HG03460 (cell line): ENCODE results near the gene NHEJ1.

Experiments used
- ATAC-seq: cut with Tn5 transposase; IDR thresholded peaks from one replicate; pipeline ENCODE4 v1.9.1; 2021; ENCODE audit not compliant: unreplicated experiment

The NHEJ1 gene

GRCh38 chr2:219168932-219169331 is 8.3 kb upstream of the NHEJ1 start:
- ATAC-seq: no peak

DNA sequence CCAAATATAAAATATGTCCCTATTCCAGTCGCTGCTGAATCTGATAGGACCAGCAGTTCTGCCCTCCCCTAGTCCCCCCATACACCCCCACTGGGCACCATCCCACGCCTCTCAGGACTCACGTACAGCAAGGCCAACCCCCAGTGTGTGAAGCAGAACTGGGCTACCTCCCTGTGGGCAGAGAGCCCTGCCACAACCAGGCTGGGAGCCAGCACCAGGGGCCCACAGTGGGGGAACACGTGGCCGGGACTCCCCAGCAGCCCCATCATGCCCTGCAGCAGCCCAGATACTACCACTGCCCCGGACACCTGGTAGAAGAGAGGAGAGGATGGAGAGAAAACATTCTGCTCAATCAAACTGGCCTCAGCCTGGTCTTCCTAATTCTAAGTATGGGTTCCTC is 7.9 kb upstream of the NHEJ1 start:
- ATAC-seq: no peak

DNA sequence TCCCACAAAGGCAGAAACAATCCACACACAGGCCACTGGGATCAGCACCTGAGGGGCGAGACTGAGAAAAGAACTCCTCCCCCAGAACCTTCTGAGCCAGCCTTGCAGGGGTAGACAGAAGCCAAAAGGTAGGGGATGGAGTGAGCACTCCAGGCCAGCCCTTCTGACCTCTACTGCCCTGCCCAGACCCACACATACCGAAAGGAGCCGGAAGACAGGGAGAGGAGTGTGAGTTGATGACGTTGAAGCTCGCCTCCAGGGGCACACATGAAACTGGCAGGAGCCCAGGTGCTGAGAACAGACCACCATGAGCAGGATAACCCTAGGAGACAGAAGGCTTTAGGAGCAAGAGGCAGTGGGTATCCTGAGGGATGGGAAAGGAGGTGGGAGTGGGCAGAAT is 7.4 kb upstream of the NHEJ1 start:
- no peak for ATAC-seq

GRCh38 chr2:219165058-219165911 is 4.7 kb upstream of the NHEJ1 start:
- ATAC-seq: no peak

DNA sequence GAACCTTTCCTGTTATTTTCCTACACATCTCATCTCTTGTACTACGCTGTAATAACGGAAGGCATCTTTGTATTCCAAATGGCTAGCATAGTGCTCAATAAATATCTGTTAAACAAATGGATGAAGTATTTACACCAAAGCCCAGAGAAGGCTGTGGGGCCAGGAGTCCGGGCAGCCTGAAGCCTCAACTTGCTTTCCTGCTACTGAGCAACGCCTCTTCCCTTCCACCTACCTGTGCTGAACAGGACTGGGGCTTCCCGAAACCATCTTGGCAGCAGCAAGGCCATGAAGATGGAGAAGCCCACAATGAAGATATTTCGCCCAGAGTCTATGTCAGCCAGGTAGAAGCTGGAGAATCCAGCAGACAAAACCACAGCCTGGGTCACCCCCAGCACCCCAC is 2.5 kb upstream of the NHEJ1 start:
- ATAC-seq: no peak

DNA sequence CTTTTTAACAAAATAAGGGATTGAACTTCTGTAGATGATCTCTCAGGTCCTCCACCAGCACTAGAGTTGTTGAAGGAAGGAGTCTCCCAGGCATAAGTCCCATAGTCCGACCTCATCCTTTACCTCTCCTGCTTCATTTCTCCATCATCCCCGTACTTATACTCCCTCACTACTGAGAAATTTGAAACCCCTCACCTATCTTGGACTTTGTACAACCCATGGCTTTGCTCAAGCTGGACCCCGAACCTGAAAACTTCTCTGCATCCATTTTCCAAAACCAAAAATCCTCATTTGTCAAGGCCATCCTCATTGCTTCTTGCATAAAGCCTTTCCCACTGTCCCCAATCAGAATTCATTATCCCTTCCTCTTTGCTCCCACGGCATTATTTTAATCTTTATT is 482 bp upstream of the NHEJ1 start:
- ATAC-seq: no peak

GRCh38 chr2:219159771-219160185 is 837 bp downstream of the NHEJ1 start:
- no peak for ATAC-seq

DNA sequence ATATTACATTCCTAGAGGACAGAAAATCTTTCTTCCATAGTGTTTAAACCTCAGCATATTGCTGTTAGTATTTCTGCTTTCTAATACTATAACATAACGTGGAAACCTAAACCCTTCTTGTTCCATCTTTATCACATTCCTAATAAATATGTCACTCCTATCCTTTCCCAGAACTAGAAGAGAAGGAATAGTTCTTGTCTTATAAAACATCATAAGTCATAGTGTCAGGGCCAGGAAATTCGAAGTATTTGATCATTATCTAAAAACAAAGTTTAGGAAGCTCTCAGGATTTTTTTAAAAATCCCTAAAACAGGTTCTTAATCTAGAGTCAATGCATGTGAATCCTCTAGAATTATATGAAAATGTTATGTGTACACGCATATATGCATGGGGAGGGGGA is 2.0 kb downstream of the NHEJ1 start:
- ATAC-seq: no peak

DNA sequence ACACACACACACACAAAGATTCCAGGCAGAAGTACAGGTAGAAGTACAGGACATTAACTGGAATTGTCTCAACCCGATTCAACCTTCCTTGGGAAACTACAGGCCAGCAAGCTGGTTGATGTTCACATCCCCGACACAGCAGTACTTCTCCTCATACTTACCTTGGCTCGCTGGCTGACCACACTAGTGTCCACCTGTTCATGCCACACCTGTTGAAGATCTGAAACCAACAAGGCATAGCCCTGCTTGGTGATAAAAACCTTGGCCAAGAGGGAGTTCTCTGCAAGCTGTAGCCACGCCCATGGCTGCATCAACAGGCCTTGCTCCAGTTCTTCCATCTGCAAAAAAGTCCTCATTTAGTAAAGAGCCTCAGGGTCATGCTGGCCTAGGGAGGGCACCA is 2.6 kb downstream of the NHEJ1 start:
- ATAC-seq: no peak

GRCh38 chr2:219157396-219157795 is 3.2 kb downstream of the NHEJ1 start:
- no peak for ATAC-seq

- ATAC-seq: no peak
Observed at GRCh38 chr2:219155054-219155644, 5.5 kb downstream of the NHEJ1 start.

- no peak for ATAC-seq
Observed at GRCh38 chr2:219149667-219150066, 10.9 kb downstream of the NHEJ1 start.

GRCh38 chr2:219142329-219142728 is 18.3 kb downstream of the NHEJ1 start:
- no peak for ATAC-seq

DNA sequence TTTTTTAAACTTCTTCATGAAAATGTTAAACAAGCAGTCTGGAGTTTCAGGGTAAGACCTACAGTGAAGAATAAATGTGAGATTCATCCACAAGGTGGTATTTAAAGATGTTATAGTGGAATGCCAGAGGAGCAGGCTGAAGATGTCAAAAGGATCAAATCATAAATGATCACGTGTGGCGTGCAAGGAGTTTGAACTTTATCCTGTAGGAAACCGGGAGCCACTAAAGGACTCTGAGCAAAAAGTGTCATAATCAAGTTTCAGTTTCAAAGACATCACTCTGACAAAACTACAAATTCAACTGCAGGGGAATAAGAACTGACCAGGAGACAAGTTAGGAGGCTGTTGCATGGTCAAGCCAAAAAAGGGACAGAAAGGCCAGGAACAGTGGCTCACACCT is 19.9 kb downstream of the NHEJ1 start:
- ATAC-seq: no peak

DNA sequence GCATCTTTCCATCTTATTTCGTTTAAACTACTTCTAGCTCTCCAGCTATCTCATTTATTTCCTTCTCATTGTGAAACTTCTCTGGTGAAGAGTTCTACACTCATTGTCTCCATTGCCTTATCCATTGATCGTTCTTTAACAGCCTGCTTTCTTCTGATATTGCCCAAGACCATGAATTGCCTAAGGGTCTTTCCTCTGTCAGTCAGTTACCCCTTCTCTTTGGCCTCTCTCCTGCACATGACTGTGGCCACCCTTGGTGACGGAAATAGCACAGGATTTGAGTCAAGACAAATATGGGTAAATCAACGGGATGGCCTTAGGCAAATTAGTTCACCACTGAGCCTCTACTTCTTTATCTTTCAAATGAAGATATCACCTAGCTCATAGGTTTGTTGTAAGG is 26.6 kb downstream of the NHEJ1 start:
- no peak for ATAC-seq

DNA sequence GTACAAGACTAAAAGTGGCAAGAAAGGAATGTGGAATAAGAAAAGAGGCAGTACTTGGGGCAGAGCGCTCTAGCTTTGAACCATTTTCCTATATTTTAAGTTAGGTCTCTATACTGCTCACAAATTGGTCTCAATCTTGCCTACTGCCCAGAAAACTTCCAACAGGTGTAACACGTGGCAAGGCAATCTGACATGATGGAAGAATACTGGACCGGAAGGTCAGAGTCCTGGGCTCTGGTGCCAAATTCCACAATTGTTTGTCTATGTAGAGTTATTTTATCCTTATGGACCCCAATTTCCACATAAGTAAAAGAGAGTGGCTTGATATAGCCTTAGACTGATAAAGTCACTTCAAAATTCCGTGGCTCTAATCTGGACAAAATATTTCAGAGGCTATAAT is 28.9 kb downstream of the NHEJ1 start:
- ATAC-seq: no peak

- ATAC-seq: no peak
Observed at GRCh38 chr2:219131327-219131726, 29.3 kb downstream of the NHEJ1 start.

GRCh38 chr2:219129589-219129988 is 31.0 kb downstream of the NHEJ1 start:
- ATAC-seq: no peak

GRCh38 chr2:219128396-219128795 is 32.2 kb downstream of the NHEJ1 start:
- ATAC-seq: no peak

- ATAC-seq: no peak
Observed at GRCh38 chr2:219127037-219127635, 33.5 kb downstream of the NHEJ1 start.

DNA sequence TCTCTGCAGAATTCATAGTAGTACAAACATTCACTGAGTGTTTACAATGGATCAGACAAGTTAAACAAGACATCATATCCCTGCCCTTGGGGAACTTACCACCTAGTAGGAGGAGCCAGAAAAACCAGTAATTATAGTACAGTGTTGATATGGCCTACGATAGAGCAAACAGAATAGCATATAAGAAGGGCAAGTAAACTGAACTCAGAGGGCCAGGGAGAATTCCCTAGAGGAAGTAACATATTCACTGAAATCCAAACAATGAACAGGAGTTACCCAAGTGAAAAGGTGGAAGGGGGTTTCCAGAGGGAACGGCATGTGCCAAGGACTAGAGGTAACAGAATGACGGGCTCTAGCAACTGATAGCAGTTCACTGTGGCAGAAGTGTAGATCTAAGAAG is 34.1 kb downstream of the NHEJ1 start:
- no peak for ATAC-seq

DNA sequence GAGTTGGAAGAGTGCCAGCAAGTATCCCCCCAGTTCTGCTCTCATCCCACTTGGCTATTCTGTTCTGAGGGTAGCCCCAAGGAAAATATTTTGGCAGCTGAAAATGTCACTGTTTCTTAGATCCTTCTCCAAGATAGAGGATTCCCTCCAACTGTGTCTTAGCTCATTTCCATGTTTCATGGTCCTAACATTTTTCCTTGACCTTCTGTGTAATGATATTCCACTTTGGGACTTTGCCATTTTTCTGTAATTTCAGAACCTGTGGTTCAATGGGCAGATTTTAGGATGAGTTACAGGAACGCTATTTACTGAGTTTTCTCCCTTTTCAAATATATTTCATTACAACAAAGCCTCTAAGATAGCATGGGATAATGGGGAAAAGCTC is 34.7 kb downstream of the NHEJ1 start:
- no peak for ATAC-seq
